Breast epithelium (tissue), 4 donors: ENCODE results near the gene KLHDC10. TPM values are rescaled to one million over a fixed set of nuclear protein-coding genes. Genes with fewer than 3 reads are reported as not detected.
"Not testable (repeated sequence)": the region's sequence is repeated elsewhere in the genome, so short reads cannot be mapped to it uniquely, and the experiment has no call there.

Source experiments
- DNase-seq, 2 donors: peaks; one replicate each; pipeline ENCODE4 v3.0.0-alpha.2; 2019; ENCODE audit warnings: low spot score in 2 of 2
- H3K27ac ChIP-seq, 2 donors: fragments of 200-600 bp; sonication (generic) in 1 of 2; one replicate each; pipeline ENCODE4 v1.5.1; 2016 to 2019; ENCODE audit warnings: mild to moderate bottlenecking in 1 of 2
- H3K27me3 ChIP-seq, 2 donors: fragments of 200-600 bp; sonication (generic) in 1 of 2; one replicate each; pipeline versions ENCODE4 v1.5.1 to v1.6.0; 2017 to 2019; ENCODE audit warnings: control low read depth in 1 of 2, mild to moderate bottlenecking in 1 of 2
- H3K36me3 ChIP-seq: fragments of 200-600 bp; one replicate; pipeline ENCODE4 v1.5.1; 2019
- H3K4me1 ChIP-seq, 2 donors: fragments of 200-600 bp; sonication (generic); one replicate each; pipeline ENCODE4 v1.5.1; 2016 to 2019; ENCODE audit warnings: control low read depth in 1 of 2
- H3K4me3 ChIP-seq, 3 donors: fragments of 200-600 bp; sonication (generic); 1 replicate in 2 of 3; 2 replicates in 1 of 3; pipeline ENCODE4 v1.5.1; 2016 to 2019; ENCODE audit warnings: mild to moderate bottlenecking in 3 of 3, moderate library complexity in 2 of 3
- H3K9me3 ChIP-seq, 2 donors: fragments of 200-600 bp; sonication (generic) in 1 of 2; one replicate each; pipeline ENCODE4 v1.5.1; 2016 to 2019; ENCODE audit warnings: control low read depth in 1 of 2
- CTCF ChIP-seq, 3 donors: fragments of 450-650 bp; IDR thresholded peaks; one replicate each; pipeline ENCODE4 v1.5.1; 2016 to 2017; ENCODE audit warnings: antibody characterized with exemption in 3 of 3, mild to moderate bottlenecking in 3 of 3, moderate library complexity in 3 of 3
- POLR2A ChIP-seq: fragments of 450-650 bp; IDR thresholded peaks from one replicate; pipeline ENCODE4 v1.6.1; 2016; ENCODE audit warnings: antibody characterized with exemption, mild to moderate bottlenecking, moderate library complexity
- POLR2AphosphoS5 ChIP-seq, 3 donors: sonication (generic); formaldehyde crosslinking; IDR thresholded peaks; one replicate each; pipeline ENCODE4 v1.6.1; 2017; ENCODE audit warnings: antibody characterized with exemption in 3 of 3
- intact Hi-C: fragments of 100-400 bp; cut with DNase I; formaldehyde crosslinking; loops from one replicate; pipeline ENCODE4 v1.15.1; 2023; ENCODE audit warnings: low total_unique reads
- total RNA-seq, 3 donors: library from RNA; depleted of rRNA; stranded (reverse); fragments of >200 nt; gene quantifications; one replicate each; pipeline ENCODE4 v1.1.0, GENCODE V29; 2016

KLHDC10 gene
- total RNA-seq, 3 donors from 2014 or later = 23.3 to 28.0 (median 28.0) TPM

DNA sequence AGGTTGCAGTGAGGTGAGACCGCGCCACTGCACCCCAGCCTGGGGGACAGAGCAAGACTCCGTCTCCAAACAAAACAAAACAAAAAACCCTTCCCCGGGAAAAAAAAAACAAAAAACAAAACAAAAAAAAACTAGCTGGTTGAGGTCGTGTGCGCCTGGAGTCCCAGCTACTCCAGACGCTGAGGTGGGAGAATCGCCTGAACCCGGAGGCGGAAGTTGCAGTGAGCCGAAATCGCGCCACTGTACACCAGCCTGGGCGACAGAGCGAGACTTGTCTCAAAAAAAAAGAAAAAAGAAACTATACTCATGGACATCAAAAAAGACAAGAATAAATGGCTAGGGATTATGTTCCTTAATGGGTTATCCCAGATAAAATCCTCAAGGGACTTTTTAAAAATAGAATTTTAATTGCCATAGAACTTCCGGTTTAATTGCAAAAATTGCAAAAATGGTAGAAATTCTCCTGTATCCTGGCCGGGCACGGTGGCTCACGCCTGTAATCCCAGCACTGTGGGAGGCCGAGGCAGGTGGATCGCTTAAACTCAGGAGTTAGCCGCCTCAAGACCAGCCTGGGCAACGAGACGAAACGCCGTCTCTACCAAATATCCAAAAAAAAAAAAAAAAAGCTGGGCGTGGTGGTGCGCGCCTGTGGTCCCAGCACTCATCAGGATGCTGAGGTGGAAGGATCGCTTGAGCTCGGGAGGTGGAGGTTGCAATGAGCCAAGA is 37.8 kb downstream of the KLHDC10 start:
- Histone ChIP-seq H3K27me3 (no peaks in the 10 kb centered on the region), H3K9me3 (no peaks in the 10 kb centered on the region), H3K36me3 (no peaks in the 10 kb centered on the region), H3K27ac (no peak overlapping the region), H3K4me1 (no peaks in the 10 kb centered on the region), H3K4me3 (no peak overlapping the region)
- intact Hi-C loops = no loop called here
- no peak for TF ChIP-seq POLR2AphosphoS5 (IDR thresholded peaks at IDR 0.05)
- no peak for TF ChIP-seq CTCF (IDR thresholded peaks at IDR 0.05)
- TF ChIP-seq POLR2A = no peak
- no peak for DNase-seq

GRCh38 chr7:130108809-130109208 is 38.5 kb downstream of the KLHDC10 start:
- intact Hi-C loops = no loop called here
- H3K27ac ChIP-seq = no peak overlapping the region
- no peak for TF ChIP-seq POLR2AphosphoS5 (IDR thresholded peaks at IDR 0.05)
- TF ChIP-seq POLR2A = no peak
- no peak for TF ChIP-seq CTCF (IDR thresholded peaks at IDR 0.05)
- DNase-seq = no peak
- no peaks in the 10 kb centered on the region for H3K36me3 ChIP-seq
- no peaks in the 10 kb centered on the region for H3K27me3 ChIP-seq
- no peaks in the 10 kb centered on the region for H3K4me1 ChIP-seq
- no peak overlapping the region for H3K4me3 ChIP-seq
- H3K9me3 ChIP-seq = no peaks in the 10 kb centered on the region

DNA sequence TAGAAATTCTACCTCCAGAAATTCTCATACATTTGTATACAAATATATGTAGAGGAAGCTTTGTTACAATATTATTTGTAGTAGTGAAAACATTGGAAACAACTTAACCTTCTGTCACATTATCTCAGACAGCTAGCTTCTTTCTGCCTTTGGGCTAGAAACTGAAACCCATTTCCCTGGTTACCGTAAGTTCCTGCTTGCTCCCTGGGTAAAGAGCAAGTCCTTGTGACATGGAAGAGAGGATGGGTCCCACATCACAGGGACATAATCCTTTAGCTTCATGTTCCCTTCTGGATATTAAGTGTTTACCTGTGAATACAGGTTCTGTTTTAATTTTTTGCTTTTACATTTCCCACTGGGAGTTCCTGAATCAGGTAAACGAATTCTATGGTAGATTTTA is 41.8 kb downstream of the KLHDC10 start:
- no peak overlapping the region for H3K4me3 ChIP-seq
- H3K4me1 ChIP-seq = no peaks in the 10 kb centered on the region
- no peak for TF ChIP-seq CTCF (IDR thresholded peaks at IDR 0.05)
- TF ChIP-seq POLR2AphosphoS5 (IDR thresholded peaks at IDR 0.05) = no peak
- TF ChIP-seq POLR2A = no peak
- no peak for DNase-seq
- no peaks in the 10 kb centered on the region for H3K9me3 ChIP-seq
- no peak overlapping the region for H3K27ac ChIP-seq
- H3K27me3 ChIP-seq = no peaks in the 10 kb centered on the region
- no peaks in the 10 kb centered on the region for H3K36me3 ChIP-seq
- intact Hi-C loops = no loop called here

DNA sequence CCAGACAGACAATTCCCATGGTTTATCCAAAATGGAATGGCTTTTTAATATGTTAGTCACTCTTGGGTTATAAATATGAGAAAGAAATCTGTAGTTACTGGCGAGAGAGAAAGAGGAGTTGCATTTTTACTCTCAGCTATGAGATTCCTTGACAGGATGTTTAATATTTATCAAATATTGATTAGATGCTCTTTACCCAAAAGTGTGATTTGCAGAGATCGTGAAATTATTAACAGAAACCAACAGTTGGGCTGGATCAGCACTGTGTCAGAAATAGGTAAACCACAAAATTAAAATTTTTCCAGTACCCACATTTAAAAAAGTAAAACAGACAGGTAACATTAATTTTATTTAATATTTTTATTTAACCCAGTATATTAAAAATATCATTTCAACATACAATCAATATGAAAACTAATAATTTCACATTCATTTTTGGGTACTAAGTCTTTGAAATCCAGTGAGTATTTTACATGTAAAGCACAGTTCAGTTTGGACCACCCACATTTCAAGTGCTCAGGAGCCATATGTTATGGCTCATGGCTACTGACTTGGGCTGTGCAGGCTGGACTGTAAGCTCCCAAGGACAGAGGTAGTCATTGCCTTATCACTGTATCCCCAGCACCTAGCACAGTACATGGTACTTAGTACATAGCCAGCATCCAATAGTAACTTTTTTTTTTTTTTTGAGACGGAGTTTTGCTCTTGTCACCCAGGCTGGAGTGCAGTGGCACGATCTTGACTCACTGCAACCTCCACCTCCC is 42.5 kb downstream of the KLHDC10 start:
- DNase-seq = no peak
- no peaks in the 10 kb centered on the region for H3K36me3 ChIP-seq
- intact Hi-C loops = no loop called here
- H3K27ac ChIP-seq = no peak overlapping the region
- no peaks in the 10 kb centered on the region for H3K4me1 ChIP-seq
- H3K27me3 ChIP-seq = no peaks in the 10 kb centered on the region
- H3K4me3 ChIP-seq = no peak overlapping the region
- TF ChIP-seq CTCF (IDR thresholded peaks at IDR 0.05) (no peak), POLR2AphosphoS5 (IDR thresholded peaks at IDR 0.05) (no peak), POLR2A (no peak)
- no peaks in the 10 kb centered on the region for H3K9me3 ChIP-seq

DNA sequence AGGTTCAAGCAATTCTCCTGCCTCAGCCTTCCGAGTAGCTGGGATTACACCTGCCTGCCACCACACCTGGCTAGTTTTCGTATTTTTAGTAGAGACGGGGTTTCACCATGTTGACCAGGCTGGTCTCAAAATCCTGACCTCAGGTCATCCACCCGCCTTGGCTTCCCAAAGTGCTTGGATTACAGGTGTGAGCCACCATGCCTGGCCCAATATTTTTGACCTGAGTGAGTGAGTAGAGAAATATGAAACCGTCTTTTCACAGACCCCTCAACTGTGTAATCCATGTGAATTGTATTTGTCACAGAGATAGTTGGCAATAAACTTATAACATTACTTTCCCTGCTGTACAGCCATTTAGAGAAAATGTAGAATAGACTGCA is 43.1 kb downstream of the KLHDC10 start:
- H3K4me3 ChIP-seq, H3K9me3 ChIP-seq, H3K36me3 ChIP-seq, H3K27ac ChIP-seq, H3K27me3 ChIP-seq, H3K4me1 ChIP-seq, intact Hi-C loops, DNase-seq: not testable (repeated sequence)
